Measurements from ENCODE around the gene CSGALNACT2.

CSGALNACT2 gene

GRCh38 chr10:43131906-43132305 is 6.3 kb upstream of the CSGALNACT2 start:
- Histone ChIP-seq H3K4me1 (ENCODE audit: control insufficient read depth in 2 of 2, insufficient read depth in 2 of 2, low read length in 2 of 2) (peaks cover 3 to 4% of the 10 kb centered on the region in 2 donors), H3K9me3 (ENCODE audit: control insufficient read depth in 2 of 2, low read length in 2 of 2) (no peaks in the 10 kb centered on the region), H3K27me3 (ENCODE audit: control insufficient read depth in 2 of 2, insufficient read depth in 2 of 2, low read length in 2 of 2) (no peaks in the 10 kb centered on the region), H3K9ac (ENCODE audit: low read depth in 1 of 2, low read length in 2 of 2) (no peak overlapping the region), H3K36me3 (ENCODE audit: control insufficient read depth in 2 of 2, insufficient read depth in 2 of 2, low read length in 2 of 2) (no peaks in the 10 kb centered on the region), H3K4me3 (ENCODE audit: low read length in 2 of 2) (no peak overlapping the region), H3K27ac (ENCODE audit: low read depth in 2 of 2, low read length in 2 of 2) (no peak overlapping the region)

- Histone ChIP-seq H3K27me3 (ENCODE audit: control insufficient read depth in 2 of 2, insufficient read depth in 2 of 2, low read length in 2 of 2) (no peaks in the 10 kb centered on the region), H3K4me1 (ENCODE audit: control insufficient read depth in 2 of 2, insufficient read depth in 2 of 2, low read length in 2 of 2) (peaks cover 7 to 8% of the 10 kb centered on the region in 2 donors), H3K9me3 (ENCODE audit: control insufficient read depth in 2 of 2, low read length in 2 of 2) (no peaks in the 10 kb centered on the region), H3K9ac (ENCODE audit: low read depth in 1 of 2, low read length in 2 of 2) (no peak overlapping the region), H3K4me3 (ENCODE audit: low read length in 2 of 2) (no peak overlapping the region), H3K27ac (ENCODE audit: low read depth in 2 of 2, low read length in 2 of 2) (no peak overlapping the region), H3K36me3 (ENCODE audit: control insufficient read depth in 2 of 2, insufficient read depth in 2 of 2, low read length in 2 of 2) (no peaks in the 10 kb centered on the region)
Observed at GRCh38 chr10:43132867-43133787, 5.1 kb upstream of the CSGALNACT2 start.

GRCh38 chr10:43134126-43134905 is 3.9 kb upstream of the CSGALNACT2 start:
- Histone ChIP-seq H3K36me3 (ENCODE audit: control insufficient read depth in 2 of 2, insufficient read depth in 2 of 2, low read length in 2 of 2) (no peaks in the 10 kb centered on the region), H3K27ac (ENCODE audit: low read depth in 2 of 2, low read length in 2 of 2) (no peak overlapping the region), H3K4me3 (ENCODE audit: low read length in 2 of 2) (no peak overlapping the region), H3K9me3 (ENCODE audit: control insufficient read depth in 2 of 2, low read length in 2 of 2) (no peaks in the 10 kb centered on the region), H3K27me3 (ENCODE audit: control insufficient read depth in 2 of 2, insufficient read depth in 2 of 2, low read length in 2 of 2) (no peaks in the 10 kb centered on the region), H3K4me1 (ENCODE audit: control insufficient read depth in 2 of 2, insufficient read depth in 2 of 2, low read length in 2 of 2) (peaks cover 3 to 8% of the 10 kb centered on the region in 2 donors), H3K9ac (ENCODE audit: low read depth in 1 of 2, low read length in 2 of 2) (no peak overlapping the region)

GRCh38 chr10:43135064-43135463 is 3.2 kb upstream of the CSGALNACT2 start:
- Histone ChIP-seq H3K4me1 (ENCODE audit: control insufficient read depth in 2 of 2, insufficient read depth in 2 of 2, low read length in 2 of 2) (peaks cover 3 to 8% of the 10 kb centered on the region in 2 donors), H3K9ac (ENCODE audit: low read depth in 1 of 2, low read length in 2 of 2) (no peak overlapping the region), H3K36me3 (ENCODE audit: control insufficient read depth in 2 of 2, insufficient read depth in 2 of 2, low read length in 2 of 2) (no peaks in the 10 kb centered on the region), H3K4me3 (ENCODE audit: low read length in 2 of 2) (no peak overlapping the region), H3K9me3 (ENCODE audit: control insufficient read depth in 2 of 2, low read length in 2 of 2) (no peaks in the 10 kb centered on the region), H3K27me3 (ENCODE audit: control insufficient read depth in 2 of 2, insufficient read depth in 2 of 2, low read length in 2 of 2) (no peaks in the 10 kb centered on the region), H3K27ac (ENCODE audit: low read depth in 2 of 2, low read length in 2 of 2) (no peak overlapping the region)

- H3K27ac ChIP-seq (ENCODE audit: low read depth in 2 of 2, low read length in 2 of 2): no peak overlapping the region
- H3K36me3 ChIP-seq (ENCODE audit: control insufficient read depth in 2 of 2, insufficient read depth in 2 of 2, low read length in 2 of 2): no peaks in the 10 kb centered on the region
- peaks cover 3 to 8% of the 10 kb centered on the region in 2 donors for H3K4me1 ChIP-seq (ENCODE audit: control insufficient read depth in 2 of 2, insufficient read depth in 2 of 2, low read length in 2 of 2)
- H3K9ac ChIP-seq (ENCODE audit: low read depth in 1 of 2, low read length in 2 of 2): no peak overlapping the region
- H3K9me3 ChIP-seq (ENCODE audit: control insufficient read depth in 2 of 2, low read length in 2 of 2): no peaks in the 10 kb centered on the region
- H3K4me3 ChIP-seq (ENCODE audit: low read length in 2 of 2): no peak overlapping the region
- no peaks in the 10 kb centered on the region for H3K27me3 ChIP-seq (ENCODE audit: control insufficient read depth in 2 of 2, insufficient read depth in 2 of 2, low read length in 2 of 2)
Observed at GRCh38 chr10:43135656-43136055, 2.6 kb upstream of the CSGALNACT2 start.

- H3K27ac ChIP-seq (ENCODE audit: low read depth in 2 of 2, low read length in 2 of 2): no peak overlapping the region
- H3K9me3 ChIP-seq (ENCODE audit: control insufficient read depth in 2 of 2, low read length in 2 of 2): no peaks in the 10 kb centered on the region
- H3K9ac ChIP-seq (ENCODE audit: low read depth in 1 of 2, low read length in 2 of 2): no peak overlapping the region
- H3K27me3 ChIP-seq (ENCODE audit: control insufficient read depth in 2 of 2, insufficient read depth in 2 of 2, low read length in 2 of 2): no peaks in the 10 kb centered on the region
- no peak overlapping the region for H3K4me3 ChIP-seq (ENCODE audit: low read length in 2 of 2)
- H3K4me1 ChIP-seq (ENCODE audit: control insufficient read depth in 2 of 2, insufficient read depth in 2 of 2, low read length in 2 of 2): peaks cover 3 to 6% of the 10 kb centered on the region in 2 donors
- no peaks in the 10 kb centered on the region for H3K36me3 ChIP-seq (ENCODE audit: control insufficient read depth in 2 of 2, insufficient read depth in 2 of 2, low read length in 2 of 2)
Observed at GRCh38 chr10:43136432-43136831, 1.8 kb upstream of the CSGALNACT2 start.

- Histone ChIP-seq H3K9ac (ENCODE audit: low read depth in 1 of 2, low read length in 2 of 2) (peak overlapping the region; percentile 72 to 85), H3K36me3 (ENCODE audit: control insufficient read depth in 2 of 2, insufficient read depth in 2 of 2, low read length in 2 of 2) (no peaks in the 10 kb centered on the region), H3K4me1 (ENCODE audit: control insufficient read depth in 2 of 2, insufficient read depth in 2 of 2, low read length in 2 of 2) (peaks cover 3 to 6% of the 10 kb centered on the region in 2 donors), H3K9me3 (ENCODE audit: control insufficient read depth in 2 of 2, low read length in 2 of 2) (no peaks in the 10 kb centered on the region), H3K27ac (ENCODE audit: low read depth in 2 of 2, low read length in 2 of 2) (peak overlapping the region; percentile 87), H3K27me3 (ENCODE audit: control insufficient read depth in 2 of 2, insufficient read depth in 2 of 2, low read length in 2 of 2) (no peaks in the 10 kb centered on the region), H3K4me3 (ENCODE audit: low read length in 2 of 2) (peak overlapping the region; percentile 85 to 86)
Observed at GRCh38 chr10:43136995-43137716, 1.1 kb upstream of the CSGALNACT2 start.

GRCh38 chr10:43137717-43138020 is 576 bp upstream of the CSGALNACT2 start:
- Histone ChIP-seq H3K9me3 (ENCODE audit: control insufficient read depth in 2 of 2, low read length in 2 of 2) (no peaks in the 10 kb centered on the region), H3K36me3 (ENCODE audit: control insufficient read depth in 2 of 2, insufficient read depth in 2 of 2, low read length in 2 of 2) (no peaks in the 10 kb centered on the region), H3K4me3 (ENCODE audit: low read length in 2 of 2) (peak overlapping the region; percentile 85 to 86), H3K9ac (ENCODE audit: low read depth in 1 of 2, low read length in 2 of 2) (peak overlapping the region; percentile 72 to 85), H3K4me1 (ENCODE audit: control insufficient read depth in 2 of 2, insufficient read depth in 2 of 2, low read length in 2 of 2) (peaks cover 3 to 6% of the 10 kb centered on the region in 2 donors), H3K27me3 (ENCODE audit: control insufficient read depth in 2 of 2, insufficient read depth in 2 of 2, low read length in 2 of 2) (no peaks in the 10 kb centered on the region), H3K27ac (ENCODE audit: low read depth in 2 of 2, low read length in 2 of 2) (peak overlapping the region; percentile 87)

GRCh38 chr10:43138757-43139241 is 554 bp downstream of the CSGALNACT2 start:
- no peaks in the 10 kb centered on the region for H3K9me3 ChIP-seq (ENCODE audit: control insufficient read depth in 2 of 2, low read length in 2 of 2)
- peak overlapping the region; percentile 82 to 85 for H3K9ac ChIP-seq (ENCODE audit: low read depth in 1 of 2, low read length in 2 of 2)
- peaks cover 3 to 6% of the 10 kb centered on the region in 2 donors for H3K4me1 ChIP-seq (ENCODE audit: control insufficient read depth in 2 of 2, insufficient read depth in 2 of 2, low read length in 2 of 2)
- no peaks in the 10 kb centered on the region for H3K36me3 ChIP-seq (ENCODE audit: control insufficient read depth in 2 of 2, insufficient read depth in 2 of 2, low read length in 2 of 2)
- peak overlapping the region; percentile 85 to 86 for H3K4me3 ChIP-seq (ENCODE audit: low read length in 2 of 2)
- no peaks in the 10 kb centered on the region for H3K27me3 ChIP-seq (ENCODE audit: control insufficient read depth in 2 of 2, insufficient read depth in 2 of 2, low read length in 2 of 2)
- peak overlapping the region; percentile 87 for H3K27ac ChIP-seq (ENCODE audit: low read depth in 2 of 2, low read length in 2 of 2)
